ENCODE measurements around the gene C5orf47.

DNA sequence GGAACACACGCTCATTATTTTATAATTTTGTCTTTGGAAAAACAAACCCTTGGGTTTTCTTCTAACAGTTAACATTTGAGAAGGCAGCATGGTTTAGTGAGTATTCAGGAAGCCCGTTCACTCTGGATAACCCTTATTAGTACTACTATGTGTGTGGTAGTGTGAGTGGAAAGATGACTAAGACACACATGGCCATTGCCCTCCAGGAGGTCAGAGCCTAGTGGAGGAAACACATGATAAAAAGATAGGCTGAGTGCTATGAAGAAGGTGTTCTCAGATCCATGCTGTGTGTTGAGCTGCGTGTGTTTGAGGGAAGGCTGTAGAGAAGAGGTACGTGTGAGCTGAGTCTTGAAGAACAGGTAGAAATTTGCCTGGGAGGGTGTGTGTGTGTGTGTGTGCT is 8.4 kb downstream of the C5orf47 start:
- TF ChIP-seq CEBPB (IDR thresholded peaks at IDR 0.05; ENCODE audit: low read depth, low read length), result no peak
- TF ChIP-seq, protein P1, sequence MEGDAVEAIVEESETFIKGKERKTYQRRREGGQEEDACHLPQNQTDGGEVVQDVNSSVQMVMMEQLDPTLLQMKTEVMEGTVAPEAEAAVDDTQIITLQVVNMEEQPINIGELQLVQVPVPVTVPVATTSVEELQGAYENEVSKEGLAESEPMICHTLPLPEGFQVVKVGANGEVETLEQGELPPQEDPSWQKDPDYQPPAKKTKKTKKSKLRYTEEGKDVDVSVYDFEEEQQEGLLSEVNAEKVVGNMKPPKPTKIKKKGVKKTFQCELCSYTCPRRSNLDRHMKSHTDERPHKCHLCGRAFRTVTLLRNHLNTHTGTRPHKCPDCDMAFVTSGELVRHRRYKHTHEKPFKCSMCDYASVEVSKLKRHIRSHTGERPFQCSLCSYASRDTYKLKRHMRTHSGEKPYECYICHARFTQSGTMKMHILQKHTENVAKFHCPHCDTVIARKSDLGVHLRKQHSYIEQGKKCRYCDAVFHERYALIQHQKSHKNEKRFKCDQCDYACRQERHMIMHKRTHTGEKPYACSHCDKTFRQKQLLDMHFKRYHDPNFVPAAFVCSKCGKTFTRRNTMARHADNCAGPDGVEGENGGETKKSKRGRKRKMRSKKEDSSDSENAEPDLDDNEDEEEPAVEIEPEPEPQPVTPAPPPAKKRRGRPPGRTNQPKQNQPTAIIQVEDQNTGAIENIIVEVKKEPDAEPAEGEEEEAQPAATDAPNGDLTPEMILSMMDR (IDR thresholded peaks at IDR 0.05; ENCODE audit: control extremely low read depth in 1 of 3, insufficient read depth in 1 of 3, low read depth in 1 of 3, low read length in 3 of 3), result no peak
- TF ChIP-seq POLR2AphosphoS5 (IDR thresholded peaks at IDR 0.05; ENCODE audit: low read depth, low read length), result no peak
- no peak for TF ChIP-seq TBP (IDR thresholded peaks at IDR 0.05; ENCODE audit: low read depth, low read length)
- no peak for TF ChIP-seq TAF1 (IDR thresholded peaks at IDR 0.05; ENCODE audit: low read depth, low read length)

Data from H1 (cell line).